SK-N-SH (cell line): ENCODE results near the gene UGGT2. TPM values are rescaled to one million over a fixed set of nuclear protein-coding genes. Genes with fewer than 3 reads are reported as not detected.
A peak's percentile ranks its signal among the peaks of the same experiment; 100 is the strongest.

Source experiments
- CTCF ChIA-PET: fragments of 300-600, 350-600 bp; formaldehyde crosslinking; extraction: SDS; loops from one replicate; lab custom pipeline; 2021; lab: Yijun Ruan, JAX
- POLR2A ChIA-PET: fragments of 350-600 bp; sonication (Branson Sonifier 250); formaldehyde crosslinking; extraction: SDS; loops from one replicate; lab custom pipeline; 2020; ENCODE audit warnings: antibody characterized with exemption, inconsistent platforms; lab: Yijun Ruan, JAX
- DNase-seq: peaks from one replicate; pipeline ENCODE4 v3.0.0; 2012
- H2AFZ ChIP-seq: fragments of 200-600 bp; sonication (generic); 2 replicates; pipeline ENCODE4 v1.8.1; 2016; ENCODE audit warnings: antibody characterized with exemption, mild to moderate bottlenecking, low read depth
- H3F3A ChIP-seq: fragments of 200-600 bp; sonication (generic); replicated peaks from 2 replicates; pipeline ENCODE3; 2016; ENCODE audit warnings: antibody characterized with exemption, mild to moderate bottlenecking; ENCODE audit not compliant: insufficient read depth
- H3K27ac ChIP-seq, 2 experiments: fragments of 200-500 bp in 1 of 2; fragments of 200-600 bp in 1 of 2; sonication (Bioruptor generic) in 1 of 2; sonication (generic), shearing (Covaris generic) in 1 of 2; 2 replicates each; pipeline versions ENCODE4 v1.5.1 to v1.6.1; 2014 to 2016; ENCODE audit warnings: low read depth in 2 of 2, inconsistent platforms in 1 of 2, low read length in 1 of 2, mild to moderate bottlenecking in 1 of 2, mixed read lengths in 1 of 2
- H3K27me3 ChIP-seq: fragments of 200-600 bp; sonication (generic), shearing (Covaris generic); 2 replicates; pipeline ENCODE4 v1.6.1; 2016; ENCODE audit warnings: mixed run types; ENCODE audit not compliant: insufficient read depth
- H3K36me3 ChIP-seq, 2 experiments: fragments of 200-500 bp in 1 of 2; fragments of 200-600 bp in 1 of 2; sonication (Bioruptor generic) in 1 of 2; sonication (generic) in 1 of 2; replicated peaks in 1 of 2; 2 replicates each; pipeline versions ENCODE3 to v1.5.1; 2014 to 2016; ENCODE audit warnings: low read length in 1 of 2, mild to moderate bottlenecking in 1 of 2; ENCODE audit not compliant: insufficient read depth in 2 of 2, control insufficient read depth in 1 of 2
- H3K4me1 ChIP-seq, 2 experiments: fragments of 200-500 bp in 1 of 2; fragments of 200-600 bp in 1 of 2; sonication (Bioruptor generic) in 1 of 2; sonication (generic), shearing (Covaris generic) in 1 of 2; 2 replicates each; pipeline versions ENCODE4 v1.5.1 to v1.6.1; 2014 to 2016; ENCODE audit warnings: low read depth in 1 of 2, low read length in 1 of 2, mixed run types in 1 of 2; ENCODE audit not compliant: insufficient read depth in 2 of 2, control insufficient read depth in 1 of 2
- H3K4me2 ChIP-seq: fragments of 200-600 bp; sonication (generic), shearing (Covaris generic); 2 replicates; pipeline ENCODE4 v1.6.1; 2017; ENCODE audit warnings: mixed run types
- H3K4me3 ChIP-seq, 2 experiments: fragments of 200-500 bp in 1 of 2; fragments of 200-600 bp in 1 of 2; sonication (Bioruptor generic) in 1 of 2; sonication (generic), shearing (Covaris generic) in 1 of 2; 2 replicates each; pipeline versions ENCODE4 v1.5.1 to v1.8.1; 2014 to 2016; ENCODE audit warnings: low read depth in 2 of 2, inconsistent platforms in 1 of 2, low read length in 1 of 2, mild to moderate bottlenecking in 1 of 2, mixed read lengths in 1 of 2, moderate library complexity in 1 of 2
- H3K79me2 ChIP-seq: fragments of 200-600 bp; sonication (generic); 2 replicates; pipeline ENCODE4 v1.8.1; 2017; ENCODE audit warnings: mild to moderate bottlenecking; ENCODE audit not compliant: insufficient read depth
- H3K9ac ChIP-seq: fragments of 200-600 bp; sonication (generic); 2 replicates; pipeline ENCODE4 v1.6.1; 2017; ENCODE audit warnings: mixed run types
- H3K9me2 ChIP-seq: fragments of 200-600 bp; sonication (generic); 2 replicates; pipeline ENCODE4 v1.6.1; 2017; ENCODE audit warnings: mixed run types
- H3K9me3 ChIP-seq: fragments of 200-600 bp; sonication (generic); 2 replicates; pipeline ENCODE4 v1.6.1; 2017; ENCODE audit warnings: mixed run types, mild to moderate bottlenecking, moderate library complexity
- H4K20me1 ChIP-seq: fragments of 200-600 bp; sonication (generic); 2 replicates; pipeline ENCODE4 v1.6.1; 2017; ENCODE audit warnings: mild to moderate bottlenecking, mixed run types; ENCODE audit not compliant: insufficient read depth
- EP300 ChIP-seq, 2 experiments: IDR thresholded peaks; 2 replicates each; pipeline versions ENCODE4 v1.4.0 to v1.6.1; 2012; ENCODE audit warnings: borderline replicate concordance in 1 of 2, low read depth in 1 of 2, low read length in 1 of 2
- FOXJ3 ChIP-seq: sonication (generic); formaldehyde crosslinking; IDR thresholded peaks from 2 replicates; pipeline ENCODE4 v1.5.1; 2020; ENCODE audit warnings: mild to moderate bottlenecking, missing genetic modification reagents
- GABPA ChIP-seq: IDR thresholded peaks from 2 replicates; pipeline ENCODE4 v1.4.0; 2012; ENCODE audit warnings: low read depth, mild to moderate bottlenecking
- IRF3 ChIP-seq: fragments of 150-350 bp; IDR thresholded peaks from 2 replicates; pipeline ENCODE4 v1.6.1; 2016; ENCODE audit warnings: mild to moderate bottlenecking, low read depth, low read length
- MEF2A ChIP-seq: IDR thresholded peaks from 2 replicates; pipeline ENCODE4 v1.4.0; 2012; ENCODE audit warnings: low read depth, borderline replicate concordance
- MXI1 ChIP-seq: IDR thresholded peaks from 2 replicates; pipeline ENCODE4 v1.6.1; 2012; ENCODE audit warnings: mild to moderate bottlenecking, low read depth, low read length, improper control_type of control experiment
- NFIC ChIP-seq: IDR thresholded peaks from 2 replicates; pipeline ENCODE4 v1.4.0; 2012; ENCODE audit warnings: borderline replicate concordance
- PBX3 ChIP-seq: IDR thresholded peaks from 2 replicates; pipeline ENCODE4; 2012
- RFX5 ChIP-seq: IDR thresholded peaks from 2 replicates; pipeline ENCODE4 v1.6.1; 2012; ENCODE audit warnings: mild to moderate bottlenecking, improper control_type of control experiment, low read length
- SIN3A ChIP-seq: IDR thresholded peaks from 2 replicates; pipeline ENCODE4 v1.6.1; 2012; ENCODE audit warnings: low read depth, mild to moderate bottlenecking, low read length, moderate library complexity, borderline replicate concordance
- SMC3 ChIP-seq: IDR thresholded peaks from 2 replicates; pipeline ENCODE4 v1.6.1; 2012; ENCODE audit warnings: low read depth, low read length, improper control_type of control experiment
- TAF1 ChIP-seq: IDR thresholded peaks from 2 replicates; pipeline ENCODE4 v1.6.1; 2012; ENCODE audit warnings: low read depth, mild to moderate bottlenecking, low read length, moderate library complexity, borderline replicate concordance
- USF2 ChIP-seq: fragments of 150-350 bp; IDR thresholded peaks from 2 replicates; pipeline ENCODE4 v1.6.1; 2017; ENCODE audit warnings: antibody characterized with exemption, low read length, low read depth, borderline replicate concordance
- ZBTB33 ChIP-seq: IDR thresholded peaks from 2 replicates; pipeline ENCODE4 v1.4.0; 2012; ENCODE audit warnings: low read depth, borderline replicate concordance
- WGBS: methylation state at CpG from one replicate; pipeline ENCODE4 v1.1.6; 2017; ENCODE audit warnings: low lambda C conversion rate; 5-methylcytosine and 5-hydroxymethylcytosine counted together
- polyA plus RNA-seq, 3 experiments: library from polyadenylated mRNA; depleted of rRNA; stranded (reverse); fragments of >200 nt; gene quantifications; 2 replicates each; pipeline ENCODE4 v1.2.3, GENCODE V29; 2012

The UGGT2 gene
- polyA plus RNA-seq, 1 of the 3 experiments (the other 2 are of a cell fraction): 13.3 TPM

- POLR2A ChIA-PET: no interaction called here
- H3K9me3 ChIP-seq: no peaks in the 10 kb centered on the region
- no peaks in the 10 kb centered on the region for H4K20me1 ChIP-seq
- H3K9ac ChIP-seq: no peak overlapping the region
- H3F3A ChIP-seq: no peaks in the 10 kb centered on the region
- H3K27ac ChIP-seq: no peak overlapping the region
- peak overlapping the region; percentile 53 to 62 for H3K4me3 ChIP-seq
- no peaks in the 10 kb centered on the region for H3K9me2 ChIP-seq
- peaks cover 34% of the 10 kb centered on the region for H3K27me3 ChIP-seq
- H3K4me2 ChIP-seq: peak overlapping the region; percentile 84; the same call in 1 of the 2 replicates
- H3K79me2 ChIP-seq: no peaks in the 10 kb centered on the region; the same call in 1 of the 2 replicates
- TF ChIP-seq MXI1 (no peak), SIN3A (no peak), FOXJ3 (CRISPR knock-in tag) (no peak), USF2 (no peak), SMC3 (no peak), PBX3 (no peak), GABPA (no peak), TAF1 (no peak), NFIC (no peak), EP300 (IDR thresholded peaks at IDR 0.05; ENCODE audit: borderline replicate concordance in 1 of 2, low read depth in 1 of 2, low read length in 1 of 2) (no peak), RFX5 (no peak), ZBTB33 (no peak), MEF2A (no peak), IRF3 (no peak)
- TF ChIP-seq, all 33 proteins: peak for 0
- no CpG with 5 or more reads among the region's 133 CpGs for WGBS
- H2AFZ ChIP-seq: peak overlapping the region; percentile 84; the same call in 1 of the 2 replicates
- H3K4me1 ChIP-seq: peaks cover 0 to 7% of the 10 kb centered on the region in 2 experiments; a peak in 1 of 4 replicates
- DNase-seq: peak; percentile 81
- no peaks in the 10 kb centered on the region for H3K36me3 ChIP-seq
- CTCF ChIA-PET: interaction anchor here (0.5 to 2.0 kb wide), 4 partner anchors 11 to 130 kb away, joined by 3 to 4 read pairs (median 3); no protein-coding TSS in a partner anchor
Observed at GRCh38 chr13:96090240-96091101, 37.3 kb upstream of the UGGT2 start.
